Fibroblast of the aortic adventitia (primary cell): Measurements from ENCODE around the gene SLC22A17. TPM values are rescaled to one million over a fixed set of nuclear protein-coding genes. Genes with fewer than 3 reads are reported as not detected.

Source experiments
- DNase-seq: peaks from one replicate; pipeline ENCODE4 v3.0.0-alpha.2; 2010; ENCODE audit warnings: low read depth
- H3K4me3 ChIP-seq: 2 replicates; pipeline ENCODE4 v1.5.1; 2011; ENCODE audit warnings: low read depth, mild to moderate bottlenecking, control low read depth, low read length, moderate library complexity
- total RNA-seq: library from RNA; depleted of rRNA; stranded (reverse); fragments of >200 nt; gene quantifications from 2 replicates; pipeline ENCODE4 v1.2.3, GENCODE V29; 2012; ENCODE audit warnings: low replicate concordance
- TF ChIP-seq, protein P1 (sequence below): IDR thresholded peaks from 2 replicates; pipeline ENCODE4 v1.5.1; 2011; ENCODE audit warnings: mild to moderate bottlenecking, low read length, control low read depth, inconsistent platforms; ENCODE audit not compliant: insufficient read depth

SLC22A17 gene
- total RNA-seq, 1 donor = 13.4 TPM

DNA sequence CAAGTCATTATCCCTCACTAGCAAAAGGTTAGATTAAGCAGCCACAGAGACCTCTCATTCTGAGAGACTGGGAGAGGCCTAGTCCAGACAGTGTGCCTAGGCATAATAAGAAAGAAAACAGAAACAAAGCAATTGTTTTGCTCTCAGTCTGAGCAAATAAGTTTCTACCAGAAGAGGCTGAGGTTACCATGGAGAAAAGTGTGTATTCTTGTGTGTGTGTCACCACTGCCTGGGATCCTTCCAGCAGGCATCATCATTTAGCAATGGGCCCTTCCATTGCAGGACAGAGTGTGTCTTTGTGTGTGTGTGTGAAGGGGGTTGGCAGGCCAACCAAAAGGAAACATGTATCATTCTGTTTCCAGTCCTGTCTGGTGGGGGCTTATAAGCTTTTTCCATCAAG lies 8.6 kb upstream of the SLC22A17 start:
- TF ChIP-seq, protein P1, sequence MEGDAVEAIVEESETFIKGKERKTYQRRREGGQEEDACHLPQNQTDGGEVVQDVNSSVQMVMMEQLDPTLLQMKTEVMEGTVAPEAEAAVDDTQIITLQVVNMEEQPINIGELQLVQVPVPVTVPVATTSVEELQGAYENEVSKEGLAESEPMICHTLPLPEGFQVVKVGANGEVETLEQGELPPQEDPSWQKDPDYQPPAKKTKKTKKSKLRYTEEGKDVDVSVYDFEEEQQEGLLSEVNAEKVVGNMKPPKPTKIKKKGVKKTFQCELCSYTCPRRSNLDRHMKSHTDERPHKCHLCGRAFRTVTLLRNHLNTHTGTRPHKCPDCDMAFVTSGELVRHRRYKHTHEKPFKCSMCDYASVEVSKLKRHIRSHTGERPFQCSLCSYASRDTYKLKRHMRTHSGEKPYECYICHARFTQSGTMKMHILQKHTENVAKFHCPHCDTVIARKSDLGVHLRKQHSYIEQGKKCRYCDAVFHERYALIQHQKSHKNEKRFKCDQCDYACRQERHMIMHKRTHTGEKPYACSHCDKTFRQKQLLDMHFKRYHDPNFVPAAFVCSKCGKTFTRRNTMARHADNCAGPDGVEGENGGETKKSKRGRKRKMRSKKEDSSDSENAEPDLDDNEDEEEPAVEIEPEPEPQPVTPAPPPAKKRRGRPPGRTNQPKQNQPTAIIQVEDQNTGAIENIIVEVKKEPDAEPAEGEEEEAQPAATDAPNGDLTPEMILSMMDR = no peak
- peak; percentile 18 for DNase-seq
- H3K4me3 ChIP-seq = no peak overlapping the region

DNA sequence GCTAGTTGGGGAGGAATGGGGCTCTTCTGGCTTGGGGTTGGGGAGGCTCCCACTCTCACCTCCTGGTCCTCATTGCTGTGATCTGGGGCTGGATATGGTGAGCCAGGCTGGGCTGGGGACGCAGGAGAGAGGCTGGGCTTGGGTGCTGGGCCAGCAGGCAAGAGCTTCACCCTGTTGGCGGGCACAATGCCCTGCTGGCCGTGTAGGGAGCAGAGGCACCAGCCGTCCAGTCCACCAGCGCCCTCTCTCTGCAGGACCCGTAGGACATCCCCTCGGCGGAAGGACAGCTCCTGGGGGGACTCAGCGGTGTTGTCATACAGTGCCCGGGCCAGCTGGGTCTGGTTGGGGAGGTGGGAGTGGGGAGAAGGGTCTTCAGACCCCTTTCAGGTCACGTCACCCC lies 7.8 kb upstream of the SLC22A17 start:
- TF ChIP-seq, protein P1 = no peak
- DNase-seq = no peak
- H3K4me3 ChIP-seq = no peak overlapping the region

DNA sequence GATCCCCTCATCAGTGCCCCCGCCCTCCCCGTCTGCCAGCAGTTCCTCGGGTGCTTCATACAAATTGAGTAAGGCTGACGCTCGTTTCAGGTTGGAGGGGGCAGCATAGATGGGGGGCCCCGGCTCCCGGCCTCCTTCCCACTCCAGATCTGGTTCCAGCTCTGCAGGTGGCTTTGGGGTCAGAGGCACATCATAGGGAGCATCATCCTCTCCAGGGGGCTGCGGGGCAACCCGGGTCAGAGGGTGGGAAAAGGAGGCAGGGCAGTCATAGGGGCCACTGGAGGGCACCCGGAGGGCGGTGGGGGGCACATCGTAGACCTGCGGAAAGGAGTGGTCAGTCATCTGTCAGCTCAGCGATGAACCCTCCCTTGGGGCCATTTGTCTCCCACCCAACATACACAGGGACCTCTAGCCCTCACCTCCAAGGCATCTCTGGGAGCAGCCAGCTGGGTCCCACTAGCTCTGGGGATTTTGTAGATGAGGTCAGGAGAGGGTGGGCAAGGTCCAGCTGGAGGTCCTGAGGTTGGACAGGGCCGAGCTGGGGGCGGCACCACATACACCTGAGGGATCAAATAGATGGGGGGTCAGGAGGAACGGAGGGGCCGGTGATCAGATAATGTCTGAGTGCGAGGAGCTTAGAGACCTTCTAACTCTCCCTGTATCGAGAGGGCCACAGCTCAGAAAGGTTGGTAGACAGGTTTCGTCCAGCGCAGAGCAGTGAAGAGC lies 7.2 kb upstream of the SLC22A17 start:
- TF ChIP-seq, protein P1 = no peak
- no peak for DNase-seq

DNA sequence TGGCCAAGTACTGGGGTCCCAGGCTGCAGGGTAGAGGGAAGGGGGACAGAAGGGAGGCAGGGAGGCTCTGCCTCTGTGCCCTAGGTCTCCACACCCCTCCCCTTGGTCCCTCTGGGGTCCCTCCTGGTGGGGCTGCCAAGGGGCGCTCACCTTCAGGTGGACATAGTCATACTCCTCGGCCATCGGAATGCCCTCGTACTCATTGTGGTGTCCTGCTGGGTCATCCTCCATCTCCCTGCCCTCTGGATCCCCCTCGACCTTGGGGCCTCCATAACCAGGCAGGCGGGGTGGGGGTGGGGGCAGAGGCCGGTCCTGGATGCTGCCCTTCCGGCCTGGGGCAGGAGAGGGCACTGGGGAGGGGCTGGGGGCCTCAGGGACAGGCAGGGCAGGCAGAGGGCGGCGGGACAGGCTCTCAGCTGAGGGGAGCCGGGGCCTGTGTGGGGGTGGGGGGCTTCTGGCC lies 6.5 kb upstream of the SLC22A17 start:
- TF ChIP-seq, protein P1 = no peak
- no peak for DNase-seq

More for the DNA sequence above, 7.2 kb upstream of the SLC22A17 start:
- H3K4me3 ChIP-seq = no peak overlapping the region

DNA sequence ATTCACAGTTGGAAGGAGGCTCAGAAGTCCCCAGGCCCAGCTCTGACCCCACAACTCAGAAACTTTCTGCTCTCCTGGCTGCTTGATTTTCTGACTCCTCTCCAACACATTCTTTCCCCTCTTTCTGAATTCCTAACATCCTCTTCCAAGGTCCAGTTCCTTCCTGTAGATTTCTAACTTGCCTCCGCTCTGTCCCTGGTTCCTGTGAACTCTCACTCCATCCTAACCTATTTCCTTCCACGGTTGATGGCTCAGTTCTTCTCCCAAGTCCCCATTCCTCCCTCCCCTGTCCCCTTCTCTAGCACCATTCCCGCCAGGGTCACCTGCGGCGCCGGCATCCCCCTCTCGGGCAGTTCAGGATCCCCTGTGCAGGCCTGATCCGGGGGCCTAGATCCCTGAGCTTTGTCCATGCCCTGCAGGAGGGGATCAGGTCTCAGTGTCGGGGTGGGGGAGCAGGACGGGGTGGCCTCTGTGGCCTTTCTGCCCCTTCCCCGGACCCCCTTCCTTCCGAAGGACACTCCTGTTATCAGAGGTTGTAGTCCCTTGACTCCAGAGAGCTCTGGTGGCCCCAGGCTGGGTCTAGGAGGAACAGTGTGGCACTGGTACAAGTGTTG lies 6.0 kb upstream of the SLC22A17 start:
- TF ChIP-seq, protein P1 = no peak
- no peak overlapping the region for H3K4me3 ChIP-seq
- no peak for DNase-seq

More for the DNA sequence above, 6.5 kb upstream of the SLC22A17 start:
- no peak overlapping the region for H3K4me3 ChIP-seq

DNA sequence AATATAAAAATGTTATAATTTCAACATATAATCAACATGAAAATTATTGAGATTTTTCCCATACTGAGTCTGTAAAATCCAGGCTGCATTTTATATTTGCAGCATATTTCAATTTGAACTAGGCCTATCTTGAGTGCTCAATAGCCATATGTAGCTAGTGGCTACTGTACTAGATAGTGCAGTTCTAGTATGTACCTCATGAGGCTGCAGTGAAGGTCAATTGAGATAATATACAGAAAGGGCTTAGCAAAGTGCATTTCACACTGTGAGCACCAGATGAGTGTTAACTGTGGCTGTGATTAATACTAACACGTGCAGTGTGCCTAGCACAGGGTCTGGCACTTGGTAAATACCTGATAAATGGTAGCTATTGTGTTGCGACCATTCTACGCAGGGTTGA lies 5.4 kb upstream of the SLC22A17 start:
- no peak for DNase-seq
- H3K4me3 ChIP-seq = no peak overlapping the region
- TF ChIP-seq, protein P1 = no peak
